Activated T-helper 1 cell treated with Interleukin-2 at 50 U/mL for 16 hours (primary cell): Measurements from ENCODE around the gene APOL3.
"Not testable (repeated sequence)": the region's sequence is repeated elsewhere in the genome, so short reads cannot be mapped to it uniquely, and the experiment has no call there.

Source experiments
- DNase-seq: peaks from one replicate; pipeline ENCODE4 v3.0.0-alpha.2; 2020; ENCODE audit warnings: low read depth

APOL3 gene

DNA sequence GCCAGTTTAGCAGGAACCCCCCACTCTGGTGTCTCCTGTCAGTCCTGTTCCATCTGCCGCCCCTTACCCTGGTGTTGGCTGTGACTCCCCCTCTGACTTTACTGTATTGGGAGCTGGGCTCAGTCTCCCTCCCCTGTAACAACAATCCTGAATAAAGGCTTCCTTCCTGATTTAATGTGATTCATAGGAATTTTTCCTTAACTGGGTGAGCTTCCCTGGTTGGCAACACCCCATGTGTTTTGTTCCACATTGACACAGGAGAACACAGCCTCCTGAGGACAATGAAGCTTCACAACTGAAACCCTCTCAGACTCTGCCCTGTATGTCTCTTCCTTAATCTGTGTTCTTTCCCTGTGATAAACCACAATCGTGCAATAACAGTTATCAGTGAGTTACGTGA, 32.6 kb upstream of the APOL3 start:
- no peak for DNase-seq

DNA sequence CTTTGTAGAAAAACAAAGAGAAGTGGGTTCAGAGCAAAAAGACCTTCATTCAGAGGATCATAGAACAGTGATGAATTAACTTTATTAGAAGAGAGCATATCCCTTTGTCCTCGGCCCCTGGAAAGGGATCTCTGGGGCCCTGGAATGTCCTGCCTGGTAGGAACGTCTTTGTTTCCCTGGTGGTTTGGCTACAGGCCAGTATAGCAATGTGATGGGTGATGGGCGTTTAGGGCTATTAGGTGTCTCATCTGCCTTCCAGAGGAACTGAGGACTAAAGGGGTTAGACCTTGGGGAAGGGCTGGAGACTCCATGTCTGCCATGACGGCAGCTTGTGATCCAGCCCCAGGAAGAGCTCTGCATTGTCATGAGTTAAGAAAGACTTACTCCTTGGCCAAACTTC, 32.0 kb upstream of the APOL3 start:
- DNase-seq, result no peak

DNA sequence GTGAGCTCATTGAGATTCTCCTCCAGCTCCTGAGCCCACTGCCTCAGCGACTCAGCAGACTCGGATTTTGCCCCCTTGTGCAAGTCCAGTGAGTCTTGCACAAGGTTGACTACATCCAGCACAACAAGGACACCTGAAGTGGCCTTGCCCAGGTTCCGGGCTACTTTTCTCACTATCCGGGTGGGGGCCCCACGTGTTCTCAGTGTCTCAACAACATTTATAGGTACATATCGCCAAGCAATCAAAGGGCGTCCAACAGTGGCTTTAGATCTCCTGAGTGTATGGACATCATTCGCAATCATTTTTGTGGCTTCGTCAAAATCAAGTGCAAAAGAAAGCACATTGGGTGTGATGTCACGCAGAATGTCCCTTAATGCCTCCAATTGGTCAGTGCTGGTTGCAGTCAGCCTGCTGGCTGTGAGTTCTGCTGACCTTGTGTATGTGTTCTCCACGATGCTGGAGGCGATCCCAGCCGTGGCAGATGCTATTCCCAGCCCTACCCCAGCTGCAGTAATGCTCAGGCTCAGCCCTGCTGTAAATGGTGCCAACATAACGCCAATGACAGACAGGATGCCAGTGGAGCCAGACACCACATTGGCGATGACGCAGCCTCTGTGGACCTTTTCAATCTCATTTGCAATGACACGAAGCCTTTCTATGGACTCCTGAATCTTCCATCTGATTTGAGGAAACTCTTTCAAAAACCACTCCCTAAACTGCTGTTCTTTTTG, 30.7 kb upstream of the APOL3 start:
- no peak for DNase-seq

DNA sequence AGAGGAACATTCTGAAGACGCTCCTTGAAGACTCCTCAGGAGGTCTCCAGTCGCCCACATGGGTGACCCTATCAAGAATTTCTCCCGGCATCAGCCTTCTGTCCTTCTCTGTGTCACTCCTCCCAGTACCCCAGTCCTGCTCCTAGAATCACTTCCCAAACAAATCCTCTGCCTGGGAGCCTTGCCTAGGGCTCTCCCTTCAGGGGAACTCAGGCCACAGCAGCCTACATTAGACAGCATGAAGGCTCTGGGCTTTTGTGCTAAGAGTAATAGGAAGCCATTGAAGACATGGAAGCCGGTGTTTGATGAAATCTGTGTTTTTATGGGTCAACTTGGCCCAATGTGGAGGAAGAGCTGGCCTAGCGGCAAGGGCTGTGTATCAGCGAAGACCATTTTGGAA, 27.3 kb upstream of the APOL3 start:
- not testable (repeated sequence) for DNase-seq

DNA sequence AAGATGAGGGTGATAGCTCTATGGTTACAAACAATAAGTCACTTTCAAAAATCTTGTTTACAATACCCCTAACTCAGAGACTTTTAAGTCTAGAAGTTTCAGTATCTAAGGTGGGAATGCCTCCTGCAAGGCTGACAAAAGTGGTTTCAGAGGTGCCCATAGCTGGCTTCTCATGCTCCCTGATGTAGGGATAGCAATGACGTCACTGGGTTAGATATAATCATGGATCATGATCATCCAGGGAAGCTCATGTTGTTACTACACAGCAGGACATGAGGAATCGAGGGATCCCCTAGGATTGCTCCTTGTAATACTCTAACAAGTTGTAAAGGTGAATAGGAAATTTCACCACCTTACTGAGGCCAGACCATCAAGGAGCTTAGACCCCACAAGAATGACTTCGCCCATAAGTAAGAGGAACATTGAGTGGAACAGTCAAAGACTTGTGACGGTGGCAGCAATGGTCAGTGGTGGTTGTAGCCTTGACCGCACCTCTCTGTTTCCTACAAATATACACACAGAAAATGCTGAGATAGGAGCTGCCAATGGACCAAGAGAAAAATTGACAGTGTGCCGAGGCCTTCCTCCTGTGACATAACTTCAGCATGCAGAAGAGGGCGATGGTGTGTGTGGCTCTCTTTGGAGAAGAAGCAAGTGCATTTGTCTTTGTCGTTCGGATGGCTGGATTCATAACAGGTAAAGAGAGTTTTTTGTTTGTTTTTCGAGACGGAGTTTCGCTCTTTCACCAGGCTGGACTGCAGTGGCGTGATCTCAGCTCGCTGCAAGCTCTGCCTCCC, 25.5 kb upstream of the APOL3 start:
- DNase-seq, result no peak

DNA sequence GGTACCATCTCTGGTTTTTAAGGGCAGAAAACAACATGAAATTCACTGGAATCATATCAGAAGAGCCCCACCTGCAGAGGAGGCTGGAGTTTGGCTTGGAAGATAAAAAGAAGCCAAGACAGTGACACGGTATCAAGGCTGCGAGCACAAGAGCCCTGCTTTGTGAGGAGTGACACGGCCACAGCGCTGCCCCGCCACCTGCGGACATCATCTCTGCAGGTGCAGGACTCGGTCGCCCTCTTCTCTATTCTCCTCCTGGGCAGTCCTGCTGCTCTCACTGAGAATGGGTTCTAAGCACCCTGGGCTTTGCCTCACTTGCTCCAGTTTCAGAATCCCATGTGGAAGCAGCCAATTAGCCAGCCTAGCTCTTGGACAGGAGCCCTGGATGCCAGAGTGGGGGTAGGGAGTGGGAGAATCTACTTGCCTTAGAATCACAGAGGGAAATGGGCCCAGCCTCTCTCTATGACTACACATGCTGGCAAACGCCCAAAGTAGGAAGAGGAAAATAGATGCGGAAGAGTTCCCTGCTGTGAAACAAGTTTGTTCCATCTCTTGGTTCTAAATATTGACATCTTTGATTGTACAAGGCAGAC, 24.0 kb upstream of the APOL3 start:
- no peak for DNase-seq

DNA sequence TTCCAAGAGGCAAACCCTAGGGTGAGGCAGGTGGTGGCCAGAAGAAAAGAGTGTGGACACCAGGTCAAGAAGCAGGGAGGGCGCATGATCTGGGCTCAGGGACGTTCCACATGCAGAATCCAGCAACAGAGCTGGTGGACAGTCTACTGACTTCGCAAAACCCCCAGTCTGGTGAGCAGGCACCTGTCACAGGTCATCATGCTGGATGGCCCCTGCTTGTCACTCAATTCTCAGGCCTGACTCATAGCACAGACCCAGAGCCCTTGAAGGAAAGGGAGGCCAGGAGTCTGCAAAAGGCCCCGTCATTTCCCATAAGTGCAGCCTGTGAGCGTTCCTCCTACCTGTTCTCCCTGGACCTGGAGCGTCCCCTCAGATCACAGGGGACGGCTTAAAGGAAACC, 22.9 kb upstream of the APOL3 start:
- no peak for DNase-seq

DNA sequence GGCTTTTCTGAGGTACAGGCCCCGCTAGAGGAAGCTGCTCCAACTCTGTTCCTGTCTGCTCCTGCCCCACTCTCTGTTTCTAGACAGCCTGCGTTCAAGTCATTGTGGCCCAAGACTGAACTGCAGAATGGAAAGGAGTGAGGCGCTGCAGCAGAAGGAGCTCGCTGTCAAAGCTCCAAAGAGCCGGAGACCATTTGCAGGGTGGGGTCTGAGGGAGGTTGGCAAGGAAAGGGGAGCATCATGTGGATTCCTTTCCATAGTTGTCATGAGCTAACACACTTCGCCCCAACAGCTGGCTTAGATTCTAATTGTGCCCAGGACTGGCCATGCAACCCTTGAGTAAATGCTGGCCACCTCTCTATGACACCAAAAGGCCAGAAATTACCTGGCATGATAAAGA, 22.3 kb upstream of the APOL3 start:
- no peak for DNase-seq

DNA sequence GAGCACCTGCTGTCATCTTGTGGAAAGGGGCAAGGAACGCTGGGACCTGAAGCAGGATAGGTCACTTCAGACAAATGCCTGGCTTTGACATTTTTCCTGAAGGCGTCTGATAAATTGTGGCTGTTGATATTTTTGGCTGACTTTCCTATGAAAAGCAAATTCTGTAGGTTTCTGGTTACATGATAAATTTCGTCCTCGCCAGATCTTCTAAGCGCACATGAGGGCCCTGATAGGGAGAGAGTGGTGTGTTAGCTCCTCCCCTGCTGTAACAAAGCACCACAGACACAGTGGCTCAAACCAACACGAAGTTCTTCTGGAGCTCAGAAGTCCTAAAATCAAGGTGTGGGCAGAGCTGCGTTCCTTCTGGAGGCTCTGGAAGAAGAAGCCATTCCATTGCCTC, 21.5 kb upstream of the APOL3 start:
- no peak for DNase-seq

DNA sequence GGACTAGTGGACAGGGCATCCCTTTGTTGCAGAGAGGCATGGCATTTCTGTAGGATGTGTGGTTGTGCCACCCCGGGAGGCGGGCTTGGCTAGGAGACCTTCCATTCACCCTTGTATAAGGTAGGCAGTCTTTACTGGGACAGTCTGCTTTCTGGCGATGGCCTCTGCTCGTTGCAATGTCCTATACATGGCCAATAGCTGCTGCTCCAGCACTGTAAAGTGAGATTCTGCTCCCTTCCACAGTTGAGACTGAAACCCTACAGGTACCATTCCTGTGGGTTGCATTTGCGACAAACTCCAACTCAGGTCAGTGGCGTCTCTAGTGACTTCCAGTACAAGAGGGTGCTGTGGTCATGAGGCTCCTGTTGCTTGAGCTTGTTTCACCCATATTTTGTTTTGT, 20.4 kb upstream of the APOL3 start:
- no peak for DNase-seq

DNA sequence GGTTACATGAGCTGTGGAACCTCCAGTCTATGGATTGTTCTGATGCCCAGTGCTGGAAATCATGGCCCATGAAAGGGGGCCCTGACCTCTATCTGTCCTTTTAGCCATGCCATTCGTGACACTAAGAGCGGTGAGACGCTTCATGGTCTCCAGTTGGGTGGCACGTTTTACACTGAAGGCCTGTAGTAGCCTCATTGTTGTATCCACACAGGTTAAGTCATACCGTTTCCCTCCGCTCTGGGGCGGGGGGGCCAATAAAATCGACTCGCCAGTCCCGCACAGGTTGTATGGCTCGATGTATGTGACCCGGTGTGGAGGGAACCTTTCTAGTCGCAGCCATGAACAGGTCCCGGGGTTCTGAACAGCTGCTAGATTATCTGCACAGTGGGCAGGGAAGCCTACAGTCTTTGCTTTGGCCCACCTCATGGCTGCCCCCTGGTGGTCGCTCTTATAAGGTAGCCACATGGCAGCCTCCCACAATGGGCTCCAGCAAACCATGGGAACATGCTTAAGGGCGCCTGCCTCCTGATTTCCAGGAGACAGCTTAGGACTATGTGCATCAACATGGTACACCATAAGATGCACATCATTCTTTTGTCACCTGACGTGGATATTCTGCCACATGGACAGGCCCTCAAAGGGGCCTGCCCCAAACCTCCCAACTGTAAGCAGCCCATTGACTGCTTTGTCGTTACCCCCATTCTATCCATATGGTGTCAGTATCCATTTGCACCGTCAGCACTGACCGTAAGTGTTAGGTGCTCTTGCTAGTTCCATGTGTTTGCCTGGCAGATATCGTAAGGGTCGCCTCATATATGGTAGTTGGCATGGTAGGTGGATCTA, 19.7 kb upstream of the APOL3 start:
- peak; percentile 70 for DNase-seq

DNA sequence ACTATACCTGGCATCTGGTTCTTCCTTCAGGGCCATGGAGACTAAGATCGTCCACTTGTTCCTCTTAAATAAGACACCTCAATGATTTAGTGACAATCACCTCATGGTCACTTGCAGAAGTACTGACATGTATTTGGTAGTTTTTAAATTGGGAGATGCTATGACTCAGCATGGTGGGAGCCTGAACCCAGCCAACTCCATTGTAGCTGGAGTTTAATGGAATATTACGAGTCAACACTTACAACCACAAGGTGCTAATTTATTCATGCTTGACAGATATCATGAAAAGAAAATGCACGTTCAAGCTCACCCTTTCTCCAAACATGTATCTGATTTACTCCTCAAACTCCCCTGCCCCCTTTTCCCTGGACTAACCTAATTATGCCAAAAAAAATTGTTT, 16.6 kb upstream of the APOL3 start:
- DNase-seq, result no peak

DNA sequence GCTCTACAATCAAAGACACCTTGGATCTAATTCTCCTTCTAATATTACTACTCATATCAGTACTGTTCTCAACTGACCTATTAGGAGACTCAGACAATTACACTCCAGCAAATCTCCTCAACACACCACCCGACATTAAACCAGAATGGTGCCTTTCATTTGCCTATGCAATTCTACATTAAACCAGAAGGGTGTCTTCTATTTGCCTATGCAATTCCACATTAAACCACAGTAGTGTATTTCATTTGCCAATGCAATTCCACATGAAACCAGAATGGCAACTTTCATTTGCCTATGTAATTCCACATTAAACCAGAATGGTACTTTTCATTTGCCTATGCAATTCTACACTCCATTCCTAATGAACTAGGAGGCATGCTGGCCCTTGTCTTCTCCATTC, 15.3 kb upstream of the APOL3 start:
- DNase-seq, result no peak

DNA sequence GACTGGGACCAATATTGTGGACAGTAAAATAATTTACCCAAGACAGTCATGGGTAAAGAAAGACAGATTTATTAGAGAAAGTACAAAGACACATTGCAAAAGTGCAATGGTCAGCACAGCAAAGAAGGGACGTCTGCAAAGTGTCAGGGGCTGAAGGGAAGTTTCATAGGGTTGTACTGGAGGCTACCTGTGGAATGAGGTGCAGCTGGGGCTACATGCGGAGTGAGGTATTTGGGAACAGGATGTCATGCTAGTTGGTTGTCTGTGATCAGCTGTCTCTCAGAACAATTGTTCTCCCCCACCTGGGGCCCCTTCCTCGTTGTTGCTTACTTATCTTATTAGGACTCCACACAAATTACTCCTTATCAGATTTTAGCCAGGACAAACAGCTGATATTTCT, 11.4 kb upstream of the APOL3 start:
- no peak for DNase-seq

DNA sequence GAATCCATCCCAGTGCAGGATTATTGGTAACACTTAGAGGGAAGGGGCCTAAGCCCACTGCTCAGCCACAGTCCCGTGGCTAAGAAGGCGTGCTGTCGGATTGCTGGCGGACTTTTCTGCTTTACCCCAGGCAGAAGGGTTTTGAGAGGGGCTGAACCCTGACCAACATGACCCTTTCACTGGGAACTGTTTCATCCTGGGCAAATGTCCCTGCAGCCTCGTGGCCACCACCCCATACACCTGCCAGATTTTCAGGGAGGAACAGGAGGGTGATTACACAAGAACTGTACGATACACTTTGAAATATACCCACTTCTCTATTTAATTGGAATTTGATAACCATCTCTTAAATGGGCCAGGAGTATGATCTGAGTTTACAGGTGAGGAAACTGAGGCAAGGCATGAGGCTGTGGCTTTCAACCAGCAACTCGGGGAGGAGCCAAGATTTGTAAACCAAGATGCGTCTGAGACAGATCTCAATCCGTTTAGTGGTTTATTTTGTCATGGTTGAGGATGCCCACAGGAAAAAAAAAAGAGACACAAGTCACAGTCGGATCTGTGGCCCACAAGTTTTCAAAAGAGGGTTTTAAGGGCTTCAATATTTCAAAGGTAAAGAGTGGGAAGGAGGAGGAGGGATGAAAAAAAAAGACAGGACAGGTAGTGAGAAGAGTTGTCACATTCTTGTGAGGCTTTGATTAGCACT, 6.1 kb upstream of the APOL3 start:
- DNase-seq, result no peak

DNA sequence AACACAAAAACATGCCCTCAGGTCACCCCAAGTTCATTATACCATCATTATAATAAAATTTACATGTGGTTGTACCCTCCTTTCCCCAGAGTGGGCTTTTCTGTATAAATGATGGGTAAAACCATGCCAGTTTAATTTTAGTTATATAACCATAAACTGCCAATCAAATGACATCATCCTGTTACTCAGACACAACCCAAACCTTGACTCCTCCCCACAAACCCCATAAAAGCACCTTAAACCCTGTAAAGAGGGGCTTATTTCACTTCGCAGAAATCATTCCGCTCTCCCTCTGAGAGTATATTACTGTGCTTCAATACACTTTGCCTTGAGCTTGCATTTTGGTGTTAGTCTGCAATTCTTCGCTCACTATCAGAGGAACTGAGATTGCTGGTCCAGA, 5.5 kb upstream of the APOL3 start:
- no peak for DNase-seq

DNA sequence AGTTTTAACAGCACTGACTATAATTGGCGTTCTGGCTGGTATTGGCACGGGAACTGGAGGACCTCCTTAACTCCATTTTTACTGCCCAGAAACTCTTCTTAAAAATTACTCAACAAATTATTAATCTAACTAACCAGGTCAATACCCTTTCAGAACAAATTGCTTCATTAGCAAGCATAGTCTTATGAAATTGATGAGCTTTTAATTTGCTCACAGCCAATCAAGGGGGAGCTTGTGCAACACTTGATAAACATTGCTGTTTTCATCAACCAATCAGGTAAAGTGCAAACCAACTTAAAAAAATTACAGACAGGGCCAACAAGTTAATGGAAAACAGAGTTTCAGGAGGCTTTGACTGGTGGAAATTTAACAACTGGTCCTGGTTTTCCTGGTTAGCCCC, 4.6 kb upstream of the APOL3 start:
- no peak for DNase-seq

DNA sequence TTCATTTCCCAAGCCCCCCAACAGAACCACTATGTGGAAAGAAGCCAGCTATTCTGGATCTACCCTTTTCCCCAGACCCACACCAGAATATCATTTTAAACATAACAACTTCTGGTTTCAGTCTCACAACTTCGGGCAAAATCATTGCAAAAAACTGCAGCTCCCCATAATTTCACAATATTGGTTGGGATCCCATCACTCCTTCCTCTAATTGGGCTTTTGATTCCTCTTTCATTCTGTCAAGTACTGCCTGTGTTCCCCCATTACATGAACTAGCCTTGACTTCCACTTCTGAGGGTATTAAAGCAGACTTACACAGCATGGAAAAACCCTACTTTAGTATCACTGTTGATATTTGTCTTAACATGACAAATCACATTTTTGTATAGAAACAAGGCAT, 4.1 kb upstream of the APOL3 start:
- DNase-seq, result no peak

DNA sequence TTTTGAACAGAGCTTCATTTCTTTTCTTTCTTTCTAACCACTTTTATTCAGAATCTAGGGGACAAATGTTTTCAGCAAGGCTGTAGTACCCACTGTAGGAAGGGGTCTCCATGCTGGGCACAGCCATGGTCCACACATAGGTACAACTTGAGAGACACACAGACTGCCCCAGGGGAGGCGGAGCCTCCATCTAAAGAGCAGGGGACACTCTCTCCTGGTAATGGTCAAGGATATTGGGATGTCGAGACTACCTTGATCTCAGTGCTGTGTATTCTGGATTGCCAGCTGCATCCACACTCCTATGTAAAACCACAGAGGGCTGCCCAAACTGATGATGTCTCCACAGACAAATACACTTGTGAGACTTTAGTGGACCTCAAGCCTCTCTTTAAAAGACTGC, 2.9 kb upstream of the APOL3 start:
- DNase-seq, result no peak

DNA sequence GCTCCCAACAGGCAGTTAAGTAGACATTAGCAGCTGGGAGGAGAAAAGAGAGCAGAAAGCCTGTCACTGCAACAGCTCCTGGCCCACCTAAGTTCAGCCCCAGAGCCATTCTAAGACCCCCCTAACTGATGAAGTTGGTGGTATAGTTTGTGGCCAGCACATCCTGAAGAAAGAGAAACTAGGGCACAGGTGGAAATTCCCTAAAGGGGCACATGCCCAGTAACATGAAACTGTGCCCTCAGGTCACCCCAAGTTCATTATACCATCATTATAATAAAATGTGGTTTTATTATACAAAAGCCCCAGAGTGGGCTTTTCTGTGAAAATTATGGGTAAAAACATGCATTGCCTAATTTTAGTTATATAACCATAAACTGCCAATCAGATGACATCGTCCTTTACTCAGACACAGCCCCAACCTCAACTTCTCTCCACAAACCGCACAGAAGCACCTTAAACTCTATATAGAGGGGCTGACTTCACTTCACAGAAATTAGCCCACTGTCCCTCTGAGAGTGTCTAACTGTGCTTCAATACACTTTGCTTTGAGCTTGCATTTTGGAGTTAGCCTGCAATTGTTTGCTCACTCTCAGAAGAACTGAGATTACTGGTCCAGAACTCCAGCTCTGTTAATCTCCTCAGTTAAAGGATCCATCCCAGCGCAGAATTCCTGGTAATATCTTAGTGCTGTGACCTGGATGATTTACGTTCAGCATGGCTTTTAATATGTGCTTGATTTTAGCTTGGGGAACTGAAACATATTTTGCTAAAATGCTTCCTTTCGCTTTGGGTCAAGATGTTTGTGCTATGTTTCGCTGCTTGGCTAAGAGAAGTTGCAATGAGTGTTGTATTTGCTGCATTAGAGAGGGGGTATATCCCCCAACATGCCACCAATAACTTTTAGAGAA, 1.8 kb upstream of the APOL3 start:
- DNase-seq, result no peak

DNA sequence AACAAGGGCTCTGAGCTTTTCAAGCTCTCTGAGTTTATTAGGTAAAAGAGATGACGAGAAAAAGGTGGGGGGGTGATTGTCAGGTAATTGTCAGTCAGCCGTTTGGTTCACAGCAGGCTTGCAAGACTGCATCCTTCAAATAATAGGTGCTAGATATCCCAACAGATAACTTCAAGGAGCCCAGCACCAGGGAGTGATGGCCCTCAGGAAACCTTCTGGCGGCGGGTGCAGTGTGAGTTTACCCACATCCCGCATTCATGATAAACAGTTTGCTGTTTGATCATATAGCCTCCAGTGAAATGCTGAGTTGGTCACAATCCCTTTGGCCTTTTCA, 1.2 kb upstream of the APOL3 start:
- not testable (repeated sequence) for DNase-seq
